Skin epidermis (tissue), 12 donors: ENCODE data around the gene YLPM1.
A peak's percentile ranks its signal among the peaks of the same experiment; 100 is the strongest.

Experiments used
- H3K27ac ChIP-seq, 21 experiments: fragments of 200-600 bp; sonication (generic) in 11 of 21; one replicate each; pipeline ENCODE4 v1.5.0; 2020; ENCODE audit warnings: mild to moderate bottlenecking in 3 of 21, inconsistent platforms in 2 of 21, moderate library complexity in 2 of 21
- H3K4me3 ChIP-seq, 7 experiments: fragments of 200-600 bp; sonication (generic) in 2 of 7; one replicate each; pipeline ENCODE4 v1.5.0; 2020; ENCODE audit warnings: inconsistent platforms in 2 of 7, mild to moderate bottlenecking in 2 of 7, moderate library complexity in 1 of 7

YLPM1 gene

GRCh38 chr14:74863274-74863673, 100.2 kb downstream of the YLPM1 start:
- H3K4me3 ChIP-seq, result no peak overlapping the region
- H3K27ac ChIP-seq, result peak overlapping the region in 1 of 21 experiments; percentile 29

- H3K27ac ChIP-seq, result no peak overlapping the region
Observed at GRCh38 chr14:74864198-74864597, 101.1 kb downstream of the YLPM1 start.

GRCh38 chr14:74865156-74865555, 102.0 kb downstream of the YLPM1 start:
- H3K27ac ChIP-seq, result no peak overlapping the region
- H3K4me3 ChIP-seq, result no peak overlapping the region

More at GRCh38 chr14:74864198-74864597, 101.1 kb downstream of the YLPM1 start:
- H3K4me3 ChIP-seq, result no peak overlapping the region

GRCh38 chr14:74866708-74867389, 103.7 kb downstream of the YLPM1 start:
- H3K4me3 ChIP-seq, result no peak overlapping the region
- H3K27ac ChIP-seq, result peak overlapping the region in 6 of 21 experiments; percentile 11 to 67 (median 41)

GRCh38 chr14:74867673-74868072, 104.6 kb downstream of the YLPM1 start:
- Histone ChIP-seq H3K4me3 (no peak overlapping the region), H3K27ac (peak overlapping the region in 5 of 21 experiments; percentile 16 to 67 (median 43))

GRCh38 chr14:74868739-74869138, 105.6 kb downstream of the YLPM1 start:
- Histone ChIP-seq H3K27ac (no peak overlapping the region), H3K4me3 (no peak overlapping the region)

- no peak overlapping the region for H3K4me3 ChIP-seq
- no peak overlapping the region for H3K27ac ChIP-seq
Observed at GRCh38 chr14:74871819-74872218, 108.7 kb downstream of the YLPM1 start.

GRCh38 chr14:74875204-74875603, 112.1 kb downstream of the YLPM1 start:
- no peak overlapping the region for H3K4me3 ChIP-seq
- no peak overlapping the region for H3K27ac ChIP-seq

GRCh38 chr14:74875941-74876913, 113.1 kb downstream of the YLPM1 start, which contains the start of gene PROX2:
PROX2 (minus strand) TSS chr14:74876145; CDS start chr14:74863834, 12,311 bp downstream.
- no peak within 1 kb of the TSS for H3K4me3 ChIP-seq

GRCh38 chr14:74879427-74880182, 116.5 kb downstream of the YLPM1 start:
- Histone ChIP-seq H3K27ac (no peak overlapping the region), H3K4me3 (no peak overlapping the region)

More at GRCh38 chr14:74875941-74876913, 113.1 kb downstream of the YLPM1 start, which contains the start of gene PROX2:
- peak within 1 kb of the TSS in 1 of 21 experiments; percentile 9 for H3K27ac ChIP-seq

GRCh38 chr14:74881431-74882102, 118.5 kb downstream of the YLPM1 start, which contains the start of gene DLST:
DLST (plus strand) TSS chr14:74881916; CDS start chr14:74881954, 38 bp downstream.
- H3K4me3 ChIP-seq, result peak within 1 kb of the TSS; percentile 58 to 99 (median 86)

GRCh38 chr14:74882103-74882920, 119.2 kb downstream of the YLPM1 start:
- H3K4me3 ChIP-seq, result peak overlapping the region; percentile 58 to 99 (median 86)

More at GRCh38 chr14:74881431-74882102, 118.5 kb downstream of the YLPM1 start, which contains the start of gene DLST:
- H3K27ac ChIP-seq, result peak within 1 kb of the TSS; percentile 89 to 100 (median 97)

More at GRCh38 chr14:74882103-74882920, 119.2 kb downstream of the YLPM1 start:
- peak overlapping the region; percentile 89 to 100 (median 97) for H3K27ac ChIP-seq
